Astrocyte of the cerebellum (primary cell): ENCODE data around the gene SIKE1.

Source experiments
- DNase-seq: peaks from one replicate; pipeline ENCODE4 v3.0.0-alpha.2; 2011; ENCODE audit warnings: low read depth
- H3K4me3 ChIP-seq: 2 replicates; pipeline ENCODE4 v1.5.1; 2011; ENCODE audit warnings: mild to moderate bottlenecking, low read depth, low read length, moderate library complexity
- CTCF ChIP-seq: IDR thresholded peaks from 2 replicates; pipeline ENCODE4 v1.5.1; 2012; ENCODE audit warnings: low read length, low read depth, moderate library complexity, mild to moderate bottlenecking; ENCODE audit errors: missing control alignments
- in situ Hi-C: cut with HindIII; loops from 2 replicates; pipeline ENCODE4 v1.10.0; 2017; ENCODE audit warnings: low sequenced_read_pairs

The SIKE1 gene

GRCh38 chr1:114741963-114742746 lies 38.3 kb downstream of the SIKE1 start:
- DNase-seq = no peak
- in situ Hi-C loops = no loop called here
- no peak overlapping the region for H3K4me3 ChIP-seq
- no peak for TF ChIP-seq CTCF

- in situ Hi-C loops = no loop called here
- no peak for DNase-seq
- no peak overlapping the region for H3K4me3 ChIP-seq
- TF ChIP-seq CTCF = no peak
Measured at GRCh38 chr1:114740331-114740730, 40.2 kb downstream of the SIKE1 start.

GRCh38 chr1:114737314-114737849 lies 43.1 kb downstream of the SIKE1 start:
- no peak overlapping the region for H3K4me3 ChIP-seq
- in situ Hi-C loops = no loop called here
- no peak for DNase-seq
- TF ChIP-seq CTCF = no peak

GRCh38 chr1:114735479-114735878 lies 45.0 kb downstream of the SIKE1 start:
- no peak for TF ChIP-seq CTCF
- DNase-seq = no peak
- no peak overlapping the region for H3K4me3 ChIP-seq
- in situ Hi-C loops = no loop called here

- TF ChIP-seq CTCF = no peak
- in situ Hi-C loops = no loop called here
- no peak for DNase-seq
- H3K4me3 ChIP-seq = no peak overlapping the region
Measured at GRCh38 chr1:114729782-114730181, 50.7 kb downstream of the SIKE1 start.

GRCh38 chr1:114728553-114728952 lies 51.9 kb downstream of the SIKE1 start:
- no peak overlapping the region for H3K4me3 ChIP-seq
- TF ChIP-seq CTCF = no peak
- no peak for DNase-seq
- in situ Hi-C loops = no loop called here

- in situ Hi-C loops = no loop called here
- H3K4me3 ChIP-seq = no peak overlapping the region
- TF ChIP-seq CTCF = no peak
- DNase-seq = no peak
Measured at GRCh38 chr1:114725230-114725629, 55.3 kb downstream of the SIKE1 start.
